HepG2 (cell line): Measurements from ENCODE around the gene PCGF3. TPM values are rescaled to one million over a fixed set of nuclear protein-coding genes. Genes with fewer than 3 reads are reported as not detected.

Experiments used
- CERS6 ChIP-seq: sonication (generic); formaldehyde crosslinking; IDR thresholded peaks from 2 replicates; pipeline ENCODE4 v1.5.0; 2020; ENCODE audit warnings: missing genetic modification reagents
- HNF1B ChIP-seq: sonication (generic); formaldehyde crosslinking; IDR thresholded peaks from 2 replicates; pipeline ENCODE4 v1.5.1; 2020; ENCODE audit warnings: mild to moderate bottlenecking, moderate library complexity, missing genetic modification reagents
- HNRNPH1 ChIP-seq: fragments of 200-400 bp; formaldehyde crosslinking; optimal IDR thresholded peaks from 2 replicates; pipeline ENCODE3; 2017; ENCODE audit warnings: mild to moderate bottlenecking, low read depth, low read length
- IRX3 ChIP-seq: sonication (generic); formaldehyde crosslinking; IDR thresholded peaks from 2 replicates; pipeline ENCODE4 v1.8.1; 2023; ENCODE audit warnings: mild to moderate bottlenecking, low read depth, missing genetic modification reagents, borderline replicate concordance
- NCOA5 ChIP-seq: sonication (generic); formaldehyde crosslinking; IDR thresholded peaks from 2 replicates; pipeline ENCODE4 v1.4.0; 2020; ENCODE audit warnings: missing genetic modification reagents
- NR1H2 ChIP-seq: sonication (generic); formaldehyde crosslinking; IDR thresholded peaks from 2 replicates; pipeline ENCODE4 v1.8.1; 2022; ENCODE audit warnings: low read depth, missing genetic modification reagents, borderline replicate concordance
- PRMT3 ChIP-seq: sonication (generic); formaldehyde crosslinking; IDR thresholded peaks from 2 replicates; pipeline ENCODE4 v1.8.1; 2022; ENCODE audit warnings: low read depth, mild to moderate bottlenecking, moderate library complexity, missing genetic modification reagents, borderline replicate concordance
- SAFB2 ChIP-seq: sonication (generic); formaldehyde crosslinking; IDR thresholded peaks from 2 replicates; pipeline ENCODE4 v1.5.1; 2020; ENCODE audit warnings: missing genetic modification reagents, low read depth, mild to moderate bottlenecking, borderline replicate concordance
- SMARCC2 ChIP-seq: fragments of 450-650 bp; IDR thresholded peaks from 2 replicates; pipeline ENCODE4 v1.6.1; 2017; ENCODE audit warnings: antibody characterized with exemption, mild to moderate bottlenecking
- YEATS2 ChIP-seq: sonication (generic); formaldehyde crosslinking; IDR thresholded peaks from 2 replicates; pipeline ENCODE4 v1.4.0; 2020; ENCODE audit warnings: missing genetic modification reagents, borderline replicate concordance
- ZBTB37 ChIP-seq: sonication (generic); formaldehyde crosslinking; IDR thresholded peaks from 2 replicates; pipeline ENCODE4 v1.4.0; 2020; ENCODE audit warnings: mild to moderate bottlenecking, missing genetic modification reagents
- ZBTB39 ChIP-seq: sonication (generic); formaldehyde crosslinking; IDR thresholded peaks from 2 replicates; pipeline ENCODE4 v1.5.0; 2020; ENCODE audit warnings: missing genetic modification reagents
- ZKSCAN1 ChIP-seq: fragments of 150-350 bp; IDR thresholded peaks from 2 replicates; pipeline ENCODE4 v1.6.1; 2014; ENCODE audit warnings: low read length
- ZNF180 ChIP-seq: sonication (generic); formaldehyde crosslinking; IDR thresholded peaks from 2 replicates; pipeline ENCODE4 v1.4.0; 2020; ENCODE audit warnings: low read depth, missing genetic modification reagents, borderline replicate concordance
- ZNF205 ChIP-seq: IDR thresholded peaks from 2 replicates; pipeline ENCODE4 v1.6.1; 2018; ENCODE audit warnings: missing biosample characterization, missing genetic modification reagents
- ZNF280D ChIP-seq: sonication (generic); formaldehyde crosslinking; IDR thresholded peaks from 2 replicates; pipeline ENCODE4 v1.5.1; 2020; ENCODE audit warnings: mild to moderate bottlenecking, missing genetic modification reagents
- ZNF33B ChIP-seq: sonication (generic); formaldehyde crosslinking; IDR thresholded peaks from 2 replicates; pipeline ENCODE4 v1.5.1; 2020; ENCODE audit warnings: mild to moderate bottlenecking, missing genetic modification reagents
- ZNF83 ChIP-seq: sonication (generic); formaldehyde crosslinking; IDR thresholded peaks from 2 replicates; pipeline ENCODE4 v1.4.0; 2020; ENCODE audit warnings: missing genetic modification reagents, mild to moderate bottlenecking, borderline replicate concordance
- ZNF850 ChIP-seq: sonication (generic); formaldehyde crosslinking; conservative IDR thresholded peaks from 2 replicates; pipeline ENCODE4 v1.9.0; 2021; ENCODE audit warnings: mild to moderate bottlenecking, missing genetic modification reagents
- polyA plus RNA-seq, 8 experiments: library from polyadenylated mRNA; depleted of rRNA in 3 of 8; stranded (reverse) in 7 of 8; unstranded in 1 of 8; fragments of >200 nt; fragmentation: Illumina TruSeq in 4 of 8; extraction: Trizol in 4 of 8; gene quantifications; 2 replicates each; pipeline versions ENCODE4 v1.2.1 to v1.2.3, GENCODE V29; 2011 to 2016; ENCODE audit warnings: low read depth in 4 of 8, missing spikeins in 1 of 8, mixed read lengths in 1 of 8; ENCODE audit not compliant: insufficient read depth in 1 of 8
- total RNA-seq, 5 experiments: library from RNA; depleted of rRNA; stranded (reverse); fragments of >200 nt; fragmentation: Illumina TruSeq; extraction: Trizol; gene quantifications; 2 replicates each; pipeline ENCODE4 v1.2.3, GENCODE V29; 2016; ENCODE audit warnings: low read depth in 1 of 5

Gene PCGF3
- total and polyA plus RNA-seq, 2 of the 13 experiments (the other 11 are each of a cell fraction or from before 2014, with no cell fraction given) = 28.6 to 66.2 TPM

GRCh38 chr4:674172-675035 lies 31.2 kb upstream of the PCGF3 start, which contains the start of the genes ATP5ME and MYL5 (continued):
- TF ChIP-seq ZNF280D (CRISPR knock-in tag) (0 out of 2 replicates have a peak, but pooled peaks have one; percentile 70), ZKSCAN1 (no peak), ZBTB39 (CRISPR knock-in tag) (no peak), NCOA5 (no peak), ZNF850 (peak; percentile 74; the same call in 1 of the 2 replicates), ZNF33B (CRISPR knock-in tag) (peak; percentile 76; the same call in 1 of the 2 replicates), YEATS2 (CRISPR knock-in tag) (peak; percentile 83), PRMT3 (CRISPR knock-in tag) (no peak), HNRNPH1 (no peak), HNF1B (CRISPR knock-in tag) (peak; percentile 75; the same call in 1 of the 2 replicates), SAFB2 (peak; percentile 26), NR1H2 (CRISPR knock-in tag) (no peak), ZNF180 (no peak), ZNF83 (CRISPR knock-in tag) (peak; percentile 31; the same call in 1 of the 2 replicates), IRX3 (no peak), CERS6 (no peak), ZBTB37 (CRISPR knock-in tag) (no peak; the same call in 1 of the 2 replicates), SMARCC2 (no peak), ZNF205 (CRISPR knock-in tag) (no peak; the same call in 1 of the 2 replicates)
